ENCODE data around the gene DEPDC7. TPM values are rescaled to one million over a fixed set of nuclear protein-coding genes. Genes with fewer than 3 reads are reported as not detected.

The DEPDC7 gene
- total RNA-seq, 1 experiment from 2014 or later = 6.0 TPM

Other genes with a start within 250 kb of the DEPDC7 start
- gene CCDC73, start 221.2 kb upstream of the DEPDC7 start, total RNA-seq (2014; rRNA removed; shearing (Covaris generic)) = not detected in 2 replicates
- under 0.01 and 0.51 TPM in 2 replicates for gene PRRG4, start 186.0 kb upstream of the DEPDC7 start, total RNA-seq (2014; rRNA removed; shearing (Covaris generic))
- 10.6 and 16.6 TPM in 2 replicates for gene QSER1, start 123.1 kb upstream of the DEPDC7 start, total RNA-seq (2014; rRNA removed; shearing (Covaris generic))
- 26.6 and 28.3 TPM in 2 replicates for gene TCP11L1, start 23.7 kb downstream of the DEPDC7 start, total RNA-seq (2014; rRNA removed; shearing (Covaris generic))
- gene CSTF3, start 145.6 kb downstream of the DEPDC7 start, total RNA-seq (2014; rRNA removed; shearing (Covaris generic)) = 20.2 and 32.7 TPM in 2 replicates
- gene HIPK3, start 241.5 kb downstream of the DEPDC7 start, total RNA-seq (2014; rRNA removed; shearing (Covaris generic)) = 25.3 and 36.4 TPM in 2 replicates